WTC11 (cell line): ENCODE results near the gene PITPNM1. TPM values are rescaled to one million over a fixed set of nuclear protein-coding genes. Genes with fewer than 3 reads are reported as not detected.

Experiments used
- ATAC-seq: fragments of 200-7000 bp; cut with Tn5 transposase; 2 replicates; pipeline ENCODE4 v1.10.0; 2021; ENCODE audit warnings: mild to moderate bottlenecking, moderate library complexity
- CTCF ChIA-PET: fragments of 300-600 bp; sonication (Branson Sonifier 250); formaldehyde crosslinking; loops from one replicate; lab custom pipeline; 2021; ENCODE audit warnings: antibody characterized with exemption; lab: Charles Lee
- POLR2A ChIA-PET: fragments of 350-600 bp; sonication (Branson Sonifier 250); formaldehyde crosslinking; loops from one replicate; lab custom pipeline; 2021; ENCODE audit warnings: antibody characterized with exemption; lab: Charles Lee
- DNase-seq: peaks from one replicate; pipeline ENCODE4 v3.0.0; 2021; ENCODE audit warnings: low spot score
- H3K27ac Mint-ChIP-seq: 2 replicates; pipeline ENCODE4 v1.8.0; 2021; ENCODE audit warnings: mixed read lengths
- H3K27me3 Mint-ChIP-seq: 2 replicates; pipeline ENCODE4 v1.8.0; 2021; ENCODE audit warnings: low read depth, mild to moderate bottlenecking, moderate library complexity, mixed read lengths
- H3K36me3 Mint-ChIP-seq: 2 replicates; pipeline ENCODE4 v1.8.0; 2021; ENCODE audit warnings: mixed read lengths
- H3K4me1 Mint-ChIP-seq: 2 replicates; pipeline ENCODE4 v1.8.0; 2022; ENCODE audit warnings: mixed read lengths
- H3K4me3 Mint-ChIP-seq: 2 replicates; pipeline ENCODE4 v1.8.0; 2021; ENCODE audit warnings: mild to moderate bottlenecking, moderate library complexity, mixed read lengths
- H3K9me3 Mint-ChIP-seq: 2 replicates; pipeline ENCODE4 v1.8.0; 2021; ENCODE audit warnings: mixed read lengths
- CREB1 ChIP-seq: sonication (generic); formaldehyde crosslinking; IDR thresholded peaks from 2 replicates; pipeline ENCODE4 v1.8.0; 2023; ENCODE audit warnings: mild to moderate bottlenecking, missing genetic modification reagents
- EMX1 ChIP-seq: fragments of 250-450 bp; sonication (Bioruptor Pico); IDR thresholded peaks from 2 replicates; pipeline ENCODE4 v1.8.0; 2021; ENCODE audit warnings: mild to moderate bottlenecking
- ESRRA ChIP-seq: sonication (generic); formaldehyde crosslinking; IDR thresholded peaks from 2 replicates; pipeline ENCODE4 v1.8.1; 2022; ENCODE audit warnings: mild to moderate bottlenecking, missing genetic modification reagents, borderline replicate concordance
- FOXJ3 ChIP-seq: sonication (generic); formaldehyde crosslinking; IDR thresholded peaks from 2 replicates; pipeline ENCODE4 v1.9.0; 2021; ENCODE audit warnings: missing genetic modification reagents, mild to moderate bottlenecking, borderline replicate concordance
- GTF2I ChIP-seq: fragments of 250-450 bp; sonication (Bioruptor Pico); conservative IDR thresholded peaks from 2 replicates; pipeline ENCODE4 v1.4.0; 2021; ENCODE audit warnings: mild to moderate bottlenecking
- IRF2 ChIP-seq: sonication (generic); formaldehyde crosslinking; IDR thresholded peaks from 2 replicates; pipeline ENCODE4 v1.8.0; 2022; ENCODE audit warnings: low read depth, missing genetic modification reagents, borderline replicate concordance
- MYBL2 ChIP-seq: sonication (generic); formaldehyde crosslinking; IDR thresholded peaks from 2 replicates; pipeline ENCODE4 v1.8.1; 2023; ENCODE audit warnings: mild to moderate bottlenecking, moderate library complexity, missing genetic modification reagents
- NR3C1 ChIP-seq: sonication (generic); formaldehyde crosslinking; conservative IDR thresholded peaks from 2 replicates; pipeline ENCODE4 v1.8.1; 2023; ENCODE audit warnings: low read depth, mild to moderate bottlenecking, missing genetic modification reagents
- SP1 ChIP-seq: sonication (generic); formaldehyde crosslinking; conservative IDR thresholded peaks from 2 replicates; pipeline ENCODE4 v1.8.1; 2022; ENCODE audit warnings: missing genetic modification reagents
- TEAD1 ChIP-seq: sonication (generic); formaldehyde crosslinking; IDR thresholded peaks from 2 replicates; pipeline ENCODE4 v1.8.0; 2022; ENCODE audit warnings: mild to moderate bottlenecking, missing genetic modification reagents
- ZNF416 ChIP-seq: fragments of 250-450 bp; sonication (Bioruptor Pico); IDR thresholded peaks from 2 replicates; pipeline ENCODE4 v1.9.0; 2021; ENCODE audit warnings: mild to moderate bottlenecking, inconsistent platforms
- total RNA-seq: library from RNA; stranded (reverse); gene quantifications from 3 replicates; pipeline ENCODE4 v1.2.3, GENCODE V29; 2021
- TF ChIP-seq, protein P1 (sequence below): sonication (generic); formaldehyde crosslinking; IDR thresholded peaks from 2 replicates; pipeline ENCODE4 v1.8.1; 2022; ENCODE audit warnings: low read depth, missing genetic modification reagents, borderline replicate concordance
- TF ChIP-seq, protein P2 (sequence below): fragments of 250-450 bp; sonication (Bioruptor Pico); IDR thresholded peaks from 2 replicates; pipeline ENCODE4 v1.8.0; 2021; ENCODE audit warnings: mild to moderate bottlenecking
- TF ChIP-seq, protein P3 (sequence below): fragments of 250-450 bp; sonication (Bioruptor Pico); IDR thresholded peaks from 2 replicates; pipeline ENCODE4 v1.9.0; 2021; ENCODE audit warnings: mild to moderate bottlenecking
- TF ChIP-seq, protein P4 (sequence below): sonication (generic); formaldehyde crosslinking; IDR thresholded peaks from 2 replicates; pipeline ENCODE4 v1.8.1; 2023; ENCODE audit warnings: mild to moderate bottlenecking, missing genetic modification reagents
- TF ChIP-seq, protein P5 (sequence below): sonication (generic); formaldehyde crosslinking; IDR thresholded peaks from 2 replicates; pipeline ENCODE4 v1.8.1; 2022; ENCODE audit warnings: mild to moderate bottlenecking, missing genetic modification reagents, moderate library complexity, borderline replicate concordance
- TF ChIP-seq, protein P6 (sequence below): fragments of 250-450 bp; sonication (Bioruptor Pico); IDR thresholded peaks from 2 replicates; pipeline ENCODE4 v1.9.0; 2021; ENCODE audit warnings: moderate library complexity, mild to moderate bottlenecking, inconsistent platforms, borderline replicate concordance
- TF ChIP-seq, protein P7 (sequence below): fragments of 250-450 bp; sonication (Bioruptor Pico); IDR thresholded peaks from 2 replicates; pipeline ENCODE4 v2.1.2; 2022; ENCODE audit warnings: mild to moderate bottlenecking, moderate library complexity

Gene PITPNM1
- total RNA-seq, 1 experiment from 2014 or later: 55.4 TPM

DNA sequence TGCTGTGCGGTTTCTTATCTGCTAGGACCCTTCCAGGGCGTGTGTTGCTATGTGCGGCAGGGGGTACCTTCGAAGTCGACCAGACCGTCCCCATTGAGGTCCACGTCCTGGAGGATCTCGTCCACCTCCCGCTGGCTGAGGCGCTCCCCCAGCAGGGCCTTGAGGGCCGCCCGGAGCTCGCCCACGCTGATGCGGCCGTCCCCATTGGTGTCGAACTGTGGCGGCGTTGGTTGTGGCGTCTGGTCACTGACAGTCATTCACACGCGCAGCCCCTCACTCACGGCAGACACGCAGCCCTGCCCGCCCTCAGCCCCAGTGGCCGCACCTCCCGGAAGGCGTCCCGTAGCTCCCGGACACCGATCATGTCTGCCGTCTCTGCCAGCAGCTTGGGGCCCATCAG lies 14.6 kb upstream of the PITPNM1 start:
- DNase-seq: no peak
- ChIA-PET POLR2A (no interaction called here), CTCF (no interaction called here)
- Mint-ChIP-seq H3K27ac (no peak overlapping the region), H3K36me3 (no peaks in the 10 kb centered on the region), H3K9me3 (no peaks in the 10 kb centered on the region; the same call in 1 of the 2 replicates), H3K4me1 (no peaks in the 10 kb centered on the region), H3K27me3 (peaks cover 3% of the 10 kb centered on the region; the same call in 1 of the 2 replicates)
- TF ChIP-seq TEAD1 (CRISPR knock-in tag) (no peak), ZNF416 (CRISPR knock-in tag) (no peak), IRF2 (CRISPR knock-in tag) (no peak)
- TF ChIP-seq, protein P1, sequence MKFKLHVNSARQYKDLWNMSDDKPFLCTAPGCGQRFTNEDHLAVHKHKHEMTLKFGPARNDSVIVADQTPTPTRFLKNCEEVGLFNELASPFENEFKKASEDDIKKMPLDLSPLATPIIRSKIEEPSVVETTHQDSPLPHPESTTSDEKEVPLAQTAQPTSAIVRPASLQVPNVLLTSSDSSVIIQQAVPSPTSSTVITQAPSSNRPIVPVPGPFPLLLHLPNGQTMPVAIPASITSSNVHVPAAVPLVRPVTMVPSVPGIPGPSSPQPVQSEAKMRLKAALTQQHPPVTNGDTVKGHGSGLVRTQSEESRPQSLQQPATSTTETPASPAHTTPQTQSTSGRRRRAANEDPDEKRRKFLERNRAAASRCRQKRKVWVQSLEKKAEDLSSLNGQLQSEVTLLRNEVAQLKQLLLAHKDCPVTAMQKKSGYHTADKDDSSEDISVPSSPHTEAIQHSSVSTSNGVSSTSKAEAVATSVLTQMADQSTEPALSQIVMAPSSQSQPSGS: no peak
- TF ChIP-seq, all 79 proteins: peak for 0
- H3K4me3 Mint-ChIP-seq: no peak overlapping the region
- no peak for ATAC-seq

DNA sequence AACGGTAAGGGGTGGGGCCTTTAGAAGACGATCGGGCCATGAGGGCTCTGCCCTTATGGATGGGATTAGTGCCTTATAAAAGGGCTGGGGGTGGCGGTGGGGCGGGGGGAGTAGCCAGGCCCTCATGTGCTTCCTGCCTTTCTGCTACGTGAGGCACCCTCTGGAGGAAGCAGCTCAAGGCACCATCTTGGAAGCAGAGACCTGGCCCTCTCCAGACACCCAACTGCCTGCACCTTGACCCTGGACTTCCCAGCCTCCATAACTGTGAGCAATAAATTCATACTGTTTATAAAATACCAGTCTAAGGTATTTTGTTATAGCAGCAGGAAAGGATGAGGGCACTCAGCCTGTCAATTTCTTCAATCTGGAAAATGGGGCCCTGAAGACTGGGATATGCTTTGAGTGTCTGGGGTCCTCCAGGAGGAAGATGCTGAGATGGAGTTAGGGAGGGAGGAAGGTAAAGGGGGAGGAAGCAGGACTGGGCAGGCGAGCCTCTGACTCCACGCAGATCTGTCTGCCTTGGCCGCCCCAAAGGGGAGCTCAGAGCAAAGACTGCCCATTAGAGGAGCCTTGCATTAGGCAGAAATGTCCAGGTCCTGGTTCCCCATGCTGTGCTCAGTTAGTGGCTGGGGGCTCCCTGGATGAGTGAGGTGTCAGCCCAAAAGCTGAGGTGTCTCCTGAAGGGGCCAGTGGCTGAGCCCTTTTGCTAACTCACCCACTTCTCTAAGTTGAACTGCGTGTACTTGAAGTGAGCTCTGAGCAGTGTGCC lies 12.8 kb upstream of the PITPNM1 start:
- no peaks in the 10 kb centered on the region for H3K4me1 Mint-ChIP-seq
- TF ChIP-seq EMX1 (CRISPR knock-in tag) (no peak), NR3C1 (CRISPR knock-in tag) (no peak), ESRRA (CRISPR knock-in tag) (no peak), MYBL2 (CRISPR knock-in tag) (no peak), CREB1 (CRISPR knock-in tag) (no peak)
- TF ChIP-seq, protein P2, sequence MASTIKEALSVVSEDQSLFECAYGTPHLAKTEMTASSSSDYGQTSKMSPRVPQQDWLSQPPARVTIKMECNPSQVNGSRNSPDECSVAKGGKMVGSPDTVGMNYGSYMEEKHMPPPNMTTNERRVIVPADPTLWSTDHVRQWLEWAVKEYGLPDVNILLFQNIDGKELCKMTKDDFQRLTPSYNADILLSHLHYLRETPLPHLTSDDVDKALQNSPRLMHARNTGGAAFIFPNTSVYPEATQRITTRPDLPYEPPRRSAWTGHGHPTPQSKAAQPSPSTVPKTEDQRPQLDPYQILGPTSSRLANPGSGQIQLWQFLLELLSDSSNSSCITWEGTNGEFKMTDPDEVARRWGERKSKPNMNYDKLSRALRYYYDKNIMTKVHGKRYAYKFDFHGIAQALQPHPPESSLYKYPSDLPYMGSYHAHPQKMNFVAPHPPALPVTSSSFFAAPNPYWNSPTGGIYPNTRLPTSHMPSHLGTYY (CRISPR knock-in tag): no peak
- TF ChIP-seq, protein P3, sequence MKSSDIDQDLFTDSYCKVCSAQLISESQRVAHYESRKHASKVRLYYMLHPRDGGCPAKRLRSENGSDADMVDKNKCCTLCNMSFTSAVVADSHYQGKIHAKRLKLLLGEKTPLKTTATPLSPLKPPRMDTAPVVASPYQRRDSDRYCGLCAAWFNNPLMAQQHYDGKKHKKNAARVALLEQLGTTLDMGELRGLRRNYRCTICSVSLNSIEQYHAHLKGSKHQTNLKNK (CRISPR knock-in tag): no peak
- TF ChIP-seq, protein P4, sequence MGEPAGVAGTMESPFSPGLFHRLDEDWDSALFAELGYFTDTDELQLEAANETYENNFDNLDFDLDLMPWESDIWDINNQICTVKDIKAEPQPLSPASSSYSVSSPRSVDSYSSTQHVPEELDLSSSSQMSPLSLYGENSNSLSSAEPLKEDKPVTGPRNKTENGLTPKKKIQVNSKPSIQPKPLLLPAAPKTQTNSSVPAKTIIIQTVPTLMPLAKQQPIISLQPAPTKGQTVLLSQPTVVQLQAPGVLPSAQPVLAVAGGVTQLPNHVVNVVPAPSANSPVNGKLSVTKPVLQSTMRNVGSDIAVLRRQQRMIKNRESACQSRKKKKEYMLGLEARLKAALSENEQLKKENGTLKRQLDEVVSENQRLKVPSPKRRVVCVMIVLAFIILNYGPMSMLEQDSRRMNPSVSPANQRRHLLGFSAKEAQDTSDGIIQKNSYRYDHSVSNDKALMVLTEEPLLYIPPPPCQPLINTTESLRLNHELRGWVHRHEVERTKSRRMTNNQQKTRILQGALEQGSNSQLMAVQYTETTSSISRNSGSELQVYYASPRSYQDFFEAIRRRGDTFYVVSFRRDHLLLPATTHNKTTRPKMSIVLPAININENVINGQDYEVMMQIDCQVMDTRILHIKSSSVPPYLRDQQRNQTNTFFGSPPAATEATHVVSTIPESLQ (CRISPR knock-in tag): no peak
- TF ChIP-seq, protein P5, sequence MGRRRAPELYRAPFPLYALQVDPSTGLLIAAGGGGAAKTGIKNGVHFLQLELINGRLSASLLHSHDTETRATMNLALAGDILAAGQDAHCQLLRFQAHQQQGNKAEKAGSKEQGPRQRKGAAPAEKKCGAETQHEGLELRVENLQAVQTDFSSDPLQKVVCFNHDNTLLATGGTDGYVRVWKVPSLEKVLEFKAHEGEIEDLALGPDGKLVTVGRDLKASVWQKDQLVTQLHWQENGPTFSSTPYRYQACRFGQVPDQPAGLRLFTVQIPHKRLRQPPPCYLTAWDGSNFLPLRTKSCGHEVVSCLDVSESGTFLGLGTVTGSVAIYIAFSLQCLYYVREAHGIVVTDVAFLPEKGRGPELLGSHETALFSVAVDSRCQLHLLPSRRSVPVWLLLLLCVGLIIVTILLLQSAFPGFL: no peak
- ChIA-PET POLR2A (no interaction called here), CTCF (interaction anchor here (2.2 kb wide), 1 partner anchor 55 kb away, joined by 5 read pairs; no protein-coding TSS in a partner anchor)
- no peak for ATAC-seq
- DNase-seq: no peak
- no peak overlapping the region for H3K4me3 Mint-ChIP-seq
- no peaks in the 10 kb centered on the region; the same call in 1 of the 2 replicates for H3K9me3 Mint-ChIP-seq
- H3K27me3 Mint-ChIP-seq: peaks cover 12% of the 10 kb centered on the region
- H3K27ac Mint-ChIP-seq: no peak overlapping the region
- no peaks in the 10 kb centered on the region for H3K36me3 Mint-ChIP-seq

DNA sequence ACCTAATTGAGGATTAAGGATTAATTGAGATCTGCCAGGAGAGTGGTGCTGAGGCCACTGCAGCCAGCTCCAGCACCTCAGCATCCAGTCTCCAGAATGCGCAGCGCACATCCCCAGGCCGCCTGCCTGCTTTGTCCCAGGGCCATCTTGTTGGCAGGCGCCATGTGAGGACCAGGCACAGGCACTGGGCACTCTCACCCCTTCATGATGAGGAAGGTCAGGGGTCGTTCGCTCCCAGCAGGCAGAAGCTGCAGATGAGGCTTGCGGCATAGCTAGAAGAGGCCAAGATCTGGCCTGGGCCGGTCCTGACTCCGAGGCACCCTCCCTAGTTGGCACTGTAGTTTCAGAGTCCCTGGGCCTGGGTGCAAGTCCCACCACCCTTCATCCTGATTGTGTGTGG lies 11.6 kb upstream of the PITPNM1 start:
- H3K27me3 Mint-ChIP-seq: peaks cover 18% of the 10 kb centered on the region
- H3K36me3 Mint-ChIP-seq: no peaks in the 10 kb centered on the region
- no peak overlapping the region for H3K4me3 Mint-ChIP-seq
- POLR2A ChIA-PET: no interaction called here
- H3K9me3 Mint-ChIP-seq: no peaks in the 10 kb centered on the region; the same call in 1 of the 2 replicates
- ATAC-seq: no peak
- DNase-seq: no peak
- H3K27ac Mint-ChIP-seq: no peak overlapping the region
- CTCF ChIA-PET: interaction anchor here (2.2 kb wide), 1 partner anchor 56 kb away, joined by 5 read pairs; no protein-coding TSS in a partner anchor
- no peaks in the 10 kb centered on the region for H3K4me1 Mint-ChIP-seq
- TF ChIP-seq, protein P6, sequence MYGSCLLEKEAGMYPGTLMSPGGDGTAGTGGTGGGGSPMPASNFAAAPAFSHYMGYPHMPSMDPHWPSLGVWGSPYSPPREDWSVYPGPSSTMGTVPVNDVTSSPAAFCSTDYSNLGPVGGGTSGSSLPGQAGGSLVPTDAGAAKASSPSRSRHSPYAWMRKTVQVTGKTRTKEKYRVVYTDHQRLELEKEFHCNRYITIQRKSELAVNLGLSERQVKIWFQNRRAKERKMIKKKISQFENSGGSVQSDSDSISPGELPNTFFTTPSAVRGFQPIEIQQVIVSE (CRISPR knock-in tag): no peak
- TF ChIP-seq FOXJ3 (CRISPR knock-in tag): no peak
- TF ChIP-seq, protein P3 (CRISPR knock-in tag): no peak
- TF ChIP-seq, protein P7, sequence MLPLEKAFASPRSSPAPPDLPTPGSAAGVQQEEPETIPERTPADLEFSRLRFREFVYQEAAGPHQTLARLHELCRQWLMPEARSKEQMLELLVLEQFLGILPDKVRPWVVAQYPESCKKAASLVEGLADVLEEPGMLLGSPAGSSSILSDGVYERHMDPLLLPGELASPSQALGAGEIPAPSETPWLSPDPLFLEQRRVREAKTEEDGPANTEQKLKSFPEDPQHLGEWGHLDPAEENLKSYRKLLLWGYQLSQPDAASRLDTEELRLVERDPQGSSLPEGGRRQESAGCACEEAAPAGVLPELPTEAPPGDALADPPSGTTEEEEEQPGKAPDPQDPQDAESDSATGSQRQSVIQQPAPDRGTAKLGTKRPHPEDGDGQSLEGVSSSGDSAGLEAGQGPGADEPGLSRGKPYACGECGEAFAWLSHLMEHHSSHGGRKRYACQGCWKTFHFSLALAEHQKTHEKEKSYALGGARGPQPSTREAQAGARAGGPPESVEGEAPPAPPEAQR (CRISPR knock-in tag): no peak
- TF ChIP-seq SP1 (CRISPR knock-in tag): no peak
- no peak for TF ChIP-seq GTF2I (CRISPR knock-in tag)
